A673 (cell line): Measurements from ENCODE around the gene BCAS4.

Experiments
- CTCF ChIP-seq: fragments of 300-800, 200-600 bp; sonication (generic); conservative IDR thresholded peaks from 2 replicates; pipeline ENCODE4 v1.5.1; 2017; ENCODE audit warnings: low read depth, mild to moderate bottlenecking, antibody characterized with exemption, low read length, moderate library complexity, mixed read lengths
- EZH2 ChIP-seq: fragments of 200-600 bp; sonication (generic); IDR thresholded peaks from 2 replicates; pipeline ENCODE4 v1.6.1; 2017; ENCODE audit warnings: borderline replicate concordance, low read depth, mild to moderate bottlenecking, mixed read lengths, antibody characterized with exemption, low read length; ENCODE audit not compliant: poor library complexity, severe bottlenecking

GRCh38 chr20:50859161-50859560, 64.3 kb downstream of the BCAS4 start:
- no peak for TF ChIP-seq EZH2
- TF ChIP-seq CTCF: no peak
